GM13977 (cell line): Measurements from ENCODE around the gene XPO5.

Experiments
- DNase-seq: peaks from one replicate; pipeline ENCODE4 v3.0.0; 2012; ENCODE audit warnings: low spot score
- in situ Hi-C: fragments of 300-500 bp; cut with MboI; formaldehyde crosslinking; loops from one replicate; pipeline ENCODE4 v1.12.0; 2022; ENCODE audit warnings: low sequenced_read_pairs, low pct_unique_long_range_greater_than_20kb, mixed read lengths, inconsistent platforms; ENCODE audit not compliant: unreplicated experiment
- TF ChIP-seq, protein P1 (sequence below): IDR thresholded peaks from 2 replicates; pipeline ENCODE4 v1.5.1; 2012; ENCODE audit warnings: mild to moderate bottlenecking, control low read depth; ENCODE audit not compliant: insufficient read depth; ENCODE audit errors: extremely low read depth, missing control alignments

The XPO5 gene

DNA sequence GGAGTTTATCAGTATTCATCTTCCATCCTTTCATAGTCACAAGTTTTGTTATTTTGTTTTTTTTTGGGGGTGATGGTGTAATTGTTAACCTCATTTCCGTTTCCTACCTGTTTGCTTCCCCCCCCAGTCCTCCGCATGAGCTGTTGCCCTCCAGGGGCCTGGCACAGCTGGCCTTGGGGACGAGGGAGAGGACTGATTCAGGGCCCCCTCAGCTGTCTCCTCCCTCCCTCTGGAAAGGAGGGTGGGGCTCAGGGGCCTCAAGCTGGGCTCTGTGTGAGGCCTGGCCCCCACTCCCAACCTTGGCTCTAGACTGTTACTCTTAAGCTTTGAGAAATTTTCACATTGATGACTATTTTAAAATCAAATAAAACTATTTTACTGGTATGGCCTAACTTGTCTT, 69.7 kb downstream of the XPO5 start:
- in situ Hi-C loops, result loop anchor here (10.0 kb wide), 1 partner anchor 251 kb away; no protein-coding TSS in a partner anchor
- TF ChIP-seq, protein P1, sequence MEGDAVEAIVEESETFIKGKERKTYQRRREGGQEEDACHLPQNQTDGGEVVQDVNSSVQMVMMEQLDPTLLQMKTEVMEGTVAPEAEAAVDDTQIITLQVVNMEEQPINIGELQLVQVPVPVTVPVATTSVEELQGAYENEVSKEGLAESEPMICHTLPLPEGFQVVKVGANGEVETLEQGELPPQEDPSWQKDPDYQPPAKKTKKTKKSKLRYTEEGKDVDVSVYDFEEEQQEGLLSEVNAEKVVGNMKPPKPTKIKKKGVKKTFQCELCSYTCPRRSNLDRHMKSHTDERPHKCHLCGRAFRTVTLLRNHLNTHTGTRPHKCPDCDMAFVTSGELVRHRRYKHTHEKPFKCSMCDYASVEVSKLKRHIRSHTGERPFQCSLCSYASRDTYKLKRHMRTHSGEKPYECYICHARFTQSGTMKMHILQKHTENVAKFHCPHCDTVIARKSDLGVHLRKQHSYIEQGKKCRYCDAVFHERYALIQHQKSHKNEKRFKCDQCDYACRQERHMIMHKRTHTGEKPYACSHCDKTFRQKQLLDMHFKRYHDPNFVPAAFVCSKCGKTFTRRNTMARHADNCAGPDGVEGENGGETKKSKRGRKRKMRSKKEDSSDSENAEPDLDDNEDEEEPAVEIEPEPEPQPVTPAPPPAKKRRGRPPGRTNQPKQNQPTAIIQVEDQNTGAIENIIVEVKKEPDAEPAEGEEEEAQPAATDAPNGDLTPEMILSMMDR, result no peak
- no peak for DNase-seq

DNA sequence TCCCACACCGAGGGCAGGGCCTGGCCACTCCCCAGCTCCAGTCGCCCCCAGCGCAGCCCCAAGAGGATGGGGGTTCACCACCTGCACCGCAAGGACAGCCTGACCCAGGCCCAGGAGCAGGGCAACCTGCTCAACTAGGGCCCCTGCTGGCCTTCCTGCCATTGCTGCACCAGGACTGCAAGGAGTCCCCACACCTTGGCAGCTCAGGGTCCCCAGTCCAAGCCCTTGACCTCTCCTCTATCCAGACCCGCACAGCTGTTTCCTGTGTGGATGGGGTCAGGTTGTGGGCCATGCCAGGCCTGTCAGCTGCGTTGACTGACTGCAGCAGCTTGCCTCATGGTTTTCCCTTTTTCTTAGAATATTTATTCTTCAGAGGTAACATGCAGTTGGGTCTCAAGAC, 70.1 kb downstream of the XPO5 start:
- in situ Hi-C loops, result loop anchor here (10.0 kb wide), 1 partner anchor 251 kb away; no protein-coding TSS in a partner anchor
- TF ChIP-seq, protein P1, result no peak
- no peak for DNase-seq

DNA sequence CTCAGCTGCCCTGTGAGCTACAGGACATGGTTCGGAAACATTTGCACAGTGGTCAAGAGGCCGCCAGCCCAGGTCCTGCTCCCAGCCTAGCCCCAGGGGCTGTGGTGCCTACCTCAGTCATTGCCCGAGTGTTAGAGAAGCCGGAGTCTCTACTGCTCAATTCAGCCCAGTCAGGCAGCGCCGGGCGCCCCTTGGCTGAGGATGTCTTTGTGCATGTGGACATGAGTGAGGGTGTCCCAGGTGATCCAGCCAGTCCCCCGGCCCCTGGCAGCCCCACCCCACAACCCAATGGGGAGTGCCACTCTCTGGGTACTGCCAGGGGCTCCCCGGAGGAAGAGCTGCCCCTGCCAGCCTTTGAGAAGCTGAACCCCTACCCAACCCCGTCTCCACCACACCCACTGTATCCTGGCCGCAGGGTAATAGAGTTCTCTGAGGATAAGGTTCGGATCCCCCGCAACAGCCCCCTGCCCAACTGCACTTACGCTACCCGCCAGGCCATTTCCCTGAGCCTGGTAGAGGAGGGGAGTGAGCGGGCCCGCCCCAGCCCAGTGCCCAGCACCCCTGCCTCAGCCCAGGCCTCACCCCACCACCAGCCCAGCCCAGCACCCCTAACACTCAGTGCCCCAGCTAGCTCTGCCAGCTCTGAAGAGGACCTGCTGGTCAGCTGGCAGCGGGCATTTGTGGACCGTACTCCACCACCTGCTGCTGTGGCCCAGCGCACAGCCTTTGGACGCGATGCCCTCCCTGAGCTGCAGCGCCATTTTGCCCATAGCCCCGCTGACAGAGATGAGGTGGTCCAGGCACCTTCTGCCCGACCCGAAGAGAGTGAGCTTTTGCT, 70.9 kb downstream of the XPO5 start:
- TF ChIP-seq, protein P1, result no peak
- no peak for DNase-seq
- in situ Hi-C loops, result loop anchor here (10.0 kb wide), 1 partner anchor 250 kb away; no protein-coding TSS in a partner anchor

DNA sequence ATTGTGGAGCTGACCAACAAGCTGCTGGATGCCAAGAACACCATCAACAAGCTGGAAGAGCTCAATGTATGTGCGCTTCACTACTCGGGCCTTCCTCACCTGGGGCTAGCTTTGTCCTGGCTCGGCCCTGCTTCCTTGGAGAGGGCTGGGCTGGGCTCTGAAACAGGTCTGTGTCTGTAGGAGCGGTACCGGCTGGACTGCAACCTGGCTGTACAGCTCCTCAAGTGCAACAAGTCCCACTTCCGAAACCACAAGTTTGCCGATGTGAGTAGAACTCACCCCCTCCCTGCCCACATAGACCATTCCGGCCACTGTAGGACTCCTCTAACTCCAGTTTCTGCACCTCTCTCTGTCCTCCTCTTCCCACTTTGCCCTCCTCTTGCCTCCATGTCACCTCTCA, 72.4 kb downstream of the XPO5 start:
- in situ Hi-C loops, result loop anchor here (10.0 kb wide), 1 partner anchor 249 kb away; no protein-coding TSS in a partner anchor

DNA sequence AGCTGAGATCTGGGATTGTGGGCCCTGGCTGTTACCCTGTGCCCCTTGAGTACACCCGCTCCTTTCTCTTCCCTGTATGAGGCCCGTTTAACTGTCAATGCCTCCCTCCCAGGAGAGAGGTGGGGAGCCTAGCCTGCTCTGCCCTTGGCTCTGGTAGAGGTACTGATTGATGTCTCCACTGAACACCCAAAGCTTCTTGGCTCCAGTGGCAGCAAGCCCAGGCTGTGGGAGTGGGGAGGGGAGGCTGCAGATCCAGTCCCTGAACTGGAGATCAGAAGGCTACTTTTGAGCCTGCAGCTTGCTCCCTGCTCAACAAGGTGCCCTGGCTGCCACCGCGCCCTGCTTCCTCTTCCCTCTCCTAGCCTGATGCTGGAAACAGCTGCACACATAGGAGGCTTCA, 73.2 kb downstream of the XPO5 start:
- DNase-seq, result no peak
- TF ChIP-seq, protein P1, result no peak
- in situ Hi-C loops, result loop anchor here (10.0 kb wide), 1 partner anchor 248 kb away; no protein-coding TSS in a partner anchor

More for the DNA sequence above, 72.4 kb downstream of the XPO5 start:
- DNase-seq, result no peak
- TF ChIP-seq, protein P1, result no peak

DNA sequence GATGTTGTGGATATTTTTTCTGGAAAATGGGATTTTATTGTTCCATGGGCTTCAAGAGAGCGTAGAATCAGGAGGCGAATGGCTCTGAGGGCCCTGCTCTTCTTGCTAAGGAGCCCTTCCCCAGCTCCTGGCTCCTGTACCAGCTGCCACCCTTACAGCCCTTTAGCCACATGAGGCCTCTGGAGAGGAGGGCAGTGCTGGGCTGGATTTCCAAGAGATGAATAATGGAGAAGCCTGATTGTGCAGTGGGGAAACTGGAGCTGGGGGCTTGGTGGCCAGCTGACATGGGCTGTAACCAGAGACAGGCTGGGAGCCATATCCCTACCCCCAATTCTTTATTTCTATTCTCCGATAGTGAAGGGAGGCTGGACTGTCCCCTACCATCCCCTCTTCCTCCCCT, 74.9 kb downstream of the XPO5 start:
- in situ Hi-C loops, result loop anchor here (10.0 kb wide), 1 partner anchor 246 kb away; no protein-coding TSS in a partner anchor
- no peak for DNase-seq
- TF ChIP-seq, protein P1, result no peak
